Measurements from ENCODE around the gene CCDC86.

GRCh38 chr11:60831143-60831500 lies 10.8 kb upstream of the CCDC86 start:
- TF ChIP-seq CTCF (IDR thresholded peaks at IDR 0.05) (peak; percentile 91), JUND (IDR thresholded peaks at IDR 0.05) (no peak), CHD2 (IDR thresholded peaks at IDR 0.05; ENCODE audit: low read length, partially characterized antibody) (peak; percentile 21), EZH2phosphoT487 (IDR thresholded peaks at IDR 0.05; ENCODE audit: borderline replicate concordance, low read depth) (no peak), TAF1 (IDR thresholded peaks at IDR 0.05; ENCODE audit: borderline replicate concordance, low read depth, low read length) (no peak), TEAD4 (IDR thresholded peaks at IDR 0.05; ENCODE audit: borderline replicate concordance, insufficient read depth) (no peak), EP300 (IDR thresholded peaks at IDR 0.05; ENCODE audit: borderline replicate concordance in 1 of 2, low read depth in 1 of 2, low read length in 1 of 2) (no peak), REST (IDR thresholded peaks at IDR 0.05; ENCODE audit: low read depth, low read length) (no peak), FOXJ3 (CRISPR knock-in tag; IDR thresholded peaks at IDR 0.05) (no peak), USF1 (IDR thresholded peaks at IDR 0.05; ENCODE audit: borderline replicate concordance, low read depth) (no peak)

Measured in SK-N-SH (cell line).